Esophagus muscularis mucosa (tissue), 4 donors: ENCODE results near the gene KCNQ1.

Experiments
- EP300 ChIP-seq: sonication (generic); formaldehyde crosslinking; IDR thresholded peaks from one replicate; pipeline ENCODE4 v1.6.1; 2017; ENCODE audit warnings: antibody characterized with exemption
- POLR2A ChIP-seq: fragments of 450-650 bp; IDR thresholded peaks from one replicate; pipeline ENCODE4 v1.6.1; 2017; ENCODE audit warnings: antibody characterized with exemption, moderate library complexity, mild to moderate bottlenecking, low read depth
- POLR2AphosphoS5 ChIP-seq, 2 donors: sonication (generic); formaldehyde crosslinking; IDR thresholded peaks; one replicate each; pipeline ENCODE4 v1.6.1; 2017; ENCODE audit warnings: antibody characterized with exemption in 2 of 2
- TF ChIP-seq, protein P1 (sequence below), 3 experiments: fragments of 200-600 bp in 2 of 3; fragments of 450-650 bp in 1 of 3; sonication (generic) in 2 of 3; IDR thresholded peaks; one replicate each; pipeline ENCODE4 v1.5.1; 2017 to 2019; ENCODE audit warnings: antibody characterized with exemption in 3 of 3, mild to moderate bottlenecking in 2 of 3, moderate library complexity in 1 of 3

DNA sequence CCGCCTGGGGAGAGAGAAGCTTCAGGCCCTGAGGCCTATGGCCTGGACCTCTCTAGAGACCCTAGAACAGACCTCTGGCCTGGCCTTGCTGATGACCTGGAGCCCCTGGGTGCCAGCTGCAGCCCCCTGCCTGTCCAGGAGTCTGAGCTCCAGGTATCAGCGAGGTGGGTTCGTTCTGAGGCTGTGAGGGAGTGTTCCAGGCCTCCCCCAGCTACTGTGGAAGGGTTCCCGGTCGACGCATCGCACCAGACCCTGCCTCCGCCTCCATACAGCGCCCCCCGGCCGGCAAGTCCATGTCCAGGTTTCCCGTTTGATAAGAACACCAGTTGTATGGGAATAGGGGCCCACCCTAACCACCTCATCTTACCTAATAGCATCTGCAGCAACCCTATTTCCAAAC, 111.1 kb downstream of the KCNQ1 start:
- TF ChIP-seq, protein P1, sequence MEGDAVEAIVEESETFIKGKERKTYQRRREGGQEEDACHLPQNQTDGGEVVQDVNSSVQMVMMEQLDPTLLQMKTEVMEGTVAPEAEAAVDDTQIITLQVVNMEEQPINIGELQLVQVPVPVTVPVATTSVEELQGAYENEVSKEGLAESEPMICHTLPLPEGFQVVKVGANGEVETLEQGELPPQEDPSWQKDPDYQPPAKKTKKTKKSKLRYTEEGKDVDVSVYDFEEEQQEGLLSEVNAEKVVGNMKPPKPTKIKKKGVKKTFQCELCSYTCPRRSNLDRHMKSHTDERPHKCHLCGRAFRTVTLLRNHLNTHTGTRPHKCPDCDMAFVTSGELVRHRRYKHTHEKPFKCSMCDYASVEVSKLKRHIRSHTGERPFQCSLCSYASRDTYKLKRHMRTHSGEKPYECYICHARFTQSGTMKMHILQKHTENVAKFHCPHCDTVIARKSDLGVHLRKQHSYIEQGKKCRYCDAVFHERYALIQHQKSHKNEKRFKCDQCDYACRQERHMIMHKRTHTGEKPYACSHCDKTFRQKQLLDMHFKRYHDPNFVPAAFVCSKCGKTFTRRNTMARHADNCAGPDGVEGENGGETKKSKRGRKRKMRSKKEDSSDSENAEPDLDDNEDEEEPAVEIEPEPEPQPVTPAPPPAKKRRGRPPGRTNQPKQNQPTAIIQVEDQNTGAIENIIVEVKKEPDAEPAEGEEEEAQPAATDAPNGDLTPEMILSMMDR (IDR thresholded peaks at IDR 0.05) = no peak
- TF ChIP-seq POLR2AphosphoS5 (IDR thresholded peaks at IDR 0.05) = no peak
- no peak for TF ChIP-seq POLR2A
- TF ChIP-seq EP300 = no peak
